ENCODE measurements around the gene G6PC3. TPM values are rescaled to one million over a fixed set of nuclear protein-coding genes. Genes with fewer than 3 reads are reported as not detected.

The G6PC3 gene
- total RNA-seq, 1 experiment from 2014 or later: 105 TPM

DNA sequence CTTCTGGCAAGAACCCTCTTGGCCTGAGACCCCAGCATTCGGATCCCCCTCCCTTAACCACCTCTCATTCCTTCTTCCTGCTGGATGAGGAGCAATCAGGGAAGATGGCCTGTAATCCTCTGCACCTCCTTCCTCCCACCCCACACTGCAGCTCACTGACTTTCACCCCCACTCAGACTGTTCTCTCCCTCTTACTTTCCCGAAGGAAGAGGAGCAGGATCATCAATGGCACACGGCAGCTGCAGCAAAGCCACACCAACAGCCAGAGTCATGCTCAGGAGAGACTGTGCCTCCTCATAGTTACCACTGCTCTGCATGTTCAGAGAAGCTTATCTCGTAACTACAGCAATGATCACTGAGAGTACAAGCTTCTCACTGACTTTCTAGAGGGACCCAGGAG lies 45.7 kb upstream of the G6PC3 start:
- no peak overlapping the region for H3K56ac ChIP-seq (ENCODE audit: insufficient read length, low read depth, low read length)
- H3K4me1 ChIP-seq (ENCODE audit: insufficient read depth, low read length): no peaks in the 10 kb centered on the region
- Mint-ChIP-seq H3K4me3 (no peak overlapping the region), H3K36me3 (ENCODE audit: insufficient read depth in 1 of 3, low read depth in 3 of 3) (peaks cover 4 to 38% (median 18%) of the 10 kb centered on the region in 3 experiments; a peak in 6 of 7 replicates), H3K27ac (peak overlapping the region in 2 of 3 experiments; percentile 62 to 74; a peak in 4 of 7 replicates), H3K9me3 (no peaks in the 10 kb centered on the region), H3K27me3 (ENCODE audit: low read depth) (no peaks in the 10 kb centered on the region), H3K4me1 (no peaks in the 10 kb centered on the region)
- H4K5ac ChIP-seq (ENCODE audit: insufficient read length, low read depth, low read length): no peak overlapping the region
- H4K8ac ChIP-seq (replicated peaks; ENCODE audit: insufficient read length, low read depth, low read length): no peak overlapping the region
- no peak for DNase-seq
- no peak overlapping the region for H2AFZ ChIP-seq (ENCODE audit: low read length)
- no peak overlapping the region for H2BK120ac ChIP-seq (ENCODE audit: low read depth, low read length, poor library complexity, severe bottlenecking)
- no peak overlapping the region for H3K23ac ChIP-seq (ENCODE audit: insufficient read length, low read depth, low read length)
- WGBS (ENCODE audit: extremely low coverage, insufficient read length, low lambda C conversion rate): no CpG with 5 or more reads among the region's 4 CpGs
- no peaks in the 10 kb centered on the region for H3K79me1 ChIP-seq (ENCODE audit: insufficient read depth, low read depth, low read length, poor library complexity, severe bottlenecking)
- no peak overlapping the region for H2AK5ac ChIP-seq (ENCODE audit: insufficient read length, low read length)
- no peaks in the 10 kb centered on the region for H4K20me1 ChIP-seq (ENCODE audit: control insufficient read depth, insufficient read depth, insufficient read length)
- no peak overlapping the region for H3T11ph ChIP-seq (ENCODE audit: low read length)
- no peaks in the 10 kb centered on the region for H3K23me2 ChIP-seq (ENCODE audit: insufficient read length, low read depth, low read length, poor library complexity, severe bottlenecking)
- no peak overlapping the region for H2BK15ac ChIP-seq (ENCODE audit: low read depth, low read length)
- TF ChIP-seq CTCF (conservative IDR thresholded peaks at IDR 0.05): no peak
- H3K27ac ChIP-seq (ENCODE audit: insufficient read length, low read depth, low read length): no peak overlapping the region
- no peaks in the 10 kb centered on the region for H3K79me2 ChIP-seq (ENCODE audit: insufficient read depth, low read length)
- H3K9me3 ChIP-seq (ENCODE audit: control insufficient read depth, low read depth, low read length): no peaks in the 10 kb centered on the region
- H3K14ac ChIP-seq (ENCODE audit: insufficient read depth, low read length): no peak overlapping the region
- H2BK20ac ChIP-seq (ENCODE audit: low read depth, low read length, poor library complexity, severe bottlenecking): no peak overlapping the region
- no peak overlapping the region for H4K91ac ChIP-seq (ENCODE audit: insufficient read length, low read depth, low read length)
- no peak overlapping the region for H2BK12ac ChIP-seq (ENCODE audit: insufficient read length, low read depth, low read length)
- H3K4me2 ChIP-seq (ENCODE audit: insufficient read depth, insufficient read length, low read length): no peak overlapping the region
- H2BK5ac ChIP-seq (ENCODE audit: insufficient read length, low read length): no peak overlapping the region
- H3K18ac ChIP-seq (ENCODE audit: insufficient read length, low read depth, low read length): no peak overlapping the region
- no peak overlapping the region for H3K9ac ChIP-seq (ENCODE audit: extremely low read depth, insufficient read length, low read length)
- no peak overlapping the region for H3K4ac ChIP-seq (ENCODE audit: low read depth, low read length)
- no peaks in the 10 kb centered on the region for H3K27me3 ChIP-seq (ENCODE audit: insufficient read depth, low read length)

All from H9 (cell line).